ENCODE results near the gene RSPH9.
A peak's percentile ranks its signal among the peaks of the same experiment; 100 is the strongest.
"Not testable (repeated sequence)": the region's sequence is repeated elsewhere in the genome, so short reads cannot be mapped to it uniquely, and the experiment has no call there.

Gene RSPH9

GRCh38 chr6:43629505-43630300 is 15.1 kb upstream of the RSPH9 start:
- peak; percentile 95 for DNase-seq

GRCh38 chr6:43630980-43631619 is 13.7 kb upstream of the RSPH9 start:
- DNase-seq: no peak

GRCh38 chr6:43633002-43633401 is 11.8 kb upstream of the RSPH9 start:
- not testable (repeated sequence) for DNase-seq

- DNase-seq: no peak
Observed at GRCh38 chr6:43634702-43635303, 10.0 kb upstream of the RSPH9 start.

- DNase-seq: peak; percentile 92
Observed at GRCh38 chr6:43635387-43636307, 9.2 kb upstream of the RSPH9 start, which contains the start of gene MAD2L1BP. Gene MAD2L1BP (plus strand): TSS chr6:43635840. CDS start chr6:43635876, 36 bp downstream.

- DNase-seq: peak; percentile 26
Observed at GRCh38 chr6:43636308-43636659, 8.6 kb upstream of the RSPH9 start.

- no peak for DNase-seq
Observed at GRCh38 chr6:43639984-43640800, 4.6 kb upstream of the RSPH9 start.

- no peak for DNase-seq
Observed at GRCh38 chr6:43645613-43645964, 753 bp downstream of the RSPH9 start.

GRCh38 chr6:43647613-43648012 is 2.8 kb downstream of the RSPH9 start:
- DNase-seq: no peak

- no peak for DNase-seq
Observed at GRCh38 chr6:43648248-43648647, 3.4 kb downstream of the RSPH9 start.

- not testable (repeated sequence) for DNase-seq
Observed at GRCh38 chr6:43652822-43653221, 8.0 kb downstream of the RSPH9 start.

GRCh38 chr6:43657221-43657802 is 12.5 kb downstream of the RSPH9 start:
- DNase-seq: no peak

GRCh38 chr6:43658161-43658560 is 13.3 kb downstream of the RSPH9 start:
- DNase-seq: no peak

GRCh38 chr6:43662948-43663347 is 18.1 kb downstream of the RSPH9 start:
- DNase-seq: peak; percentile 28

GRCh38 chr6:43665376-43665775 is 20.5 kb downstream of the RSPH9 start:
- DNase-seq: no peak

GRCh38 chr6:43666196-43666920 is 21.5 kb downstream of the RSPH9 start:
- DNase-seq: no peak

- peak; percentile 90 for DNase-seq
Observed at GRCh38 chr6:43667245-43668150, 22.7 kb downstream of the RSPH9 start.

- peak; percentile 63 for DNase-seq
Observed at GRCh38 chr6:43668151-43669028, 23.6 kb downstream of the RSPH9 start.
